ENCODE measurements around the gene EED.

DNA sequence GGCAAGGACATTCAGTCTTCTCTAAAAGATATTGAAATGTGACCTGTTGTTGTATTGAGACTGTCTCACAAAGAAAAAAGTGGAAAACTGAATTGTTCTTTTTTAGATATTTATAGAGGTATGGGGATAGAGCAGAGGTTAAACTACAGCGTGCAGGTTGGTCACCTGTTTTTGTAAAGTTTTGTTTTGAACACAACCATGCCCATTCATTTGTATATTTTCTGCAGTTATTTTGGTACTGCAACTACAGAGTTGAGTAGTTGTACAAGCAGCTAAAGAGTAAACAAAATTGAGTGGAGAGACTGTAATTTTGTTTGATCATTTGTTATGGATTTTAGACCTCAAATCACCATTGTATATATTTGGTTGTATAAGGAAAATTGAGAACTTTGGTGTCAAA, 11.3 kb downstream of the EED start:
- TF ChIP-seq CTCF (IDR thresholded peaks at IDR 0.05) (no peak), POLR2A (IDR thresholded peaks at IDR 0.05) (no peak)

All from vagina (tissue), 2 donors.